Stimulated activated CD8-positive, alpha-beta memory T cell treated with anti-CD3 and anti-CD28 coated beads, Interleukin-4, amount 100 ng/mL, for 4 hours (primary cell): ENCODE data around the gene MAMSTR.
"Not testable (repeated sequence)": the region's sequence is repeated elsewhere in the genome, so short reads cannot be mapped to it uniquely, and the experiment has no call there.

Experiments used
- DNase-seq, 2 donors: peaks; one replicate each; pipeline ENCODE4 v3.0.0-alpha.2; 2020; ENCODE audit warnings: low read depth in 2 of 2, low spot score in 1 of 2

Gene MAMSTR

GRCh38 chr19:48720251-48720612 lies 707 bp upstream of the MAMSTR start:
- DNase-seq, result no peak

GRCh38 chr19:48718711-48719231 lies 754 bp downstream of the MAMSTR start:
- no peak for DNase-seq

GRCh38 chr19:48718106-48718505 lies 1.4 kb downstream of the MAMSTR start:
- not testable (repeated sequence) for DNase-seq

GRCh38 chr19:48716562-48717291 lies 2.8 kb downstream of the MAMSTR start:
- no peak for DNase-seq

GRCh38 chr19:48715681-48716171 lies 3.8 kb downstream of the MAMSTR start:
- DNase-seq, result no peak

- no peak for DNase-seq
Measured at GRCh38 chr19:48714759-48715675, 4.5 kb downstream of the MAMSTR start.

- DNase-seq, result peak; percentile 87 to 96
Measured at GRCh38 chr19:48713864-48714755, 5.4 kb downstream of the MAMSTR start.

- no peak for DNase-seq
Measured at GRCh38 chr19:48713041-48713863, 6.3 kb downstream of the MAMSTR start.

GRCh38 chr19:48711106-48711662 lies 8.3 kb downstream of the MAMSTR start:
- DNase-seq, result no peak

GRCh38 chr19:48708471-48708870 lies 11.1 kb downstream of the MAMSTR start:
- no peak for DNase-seq

GRCh38 chr19:48705431-48705830 lies 14.1 kb downstream of the MAMSTR start:
- DNase-seq, result no peak

- no peak for DNase-seq
Measured at GRCh38 chr19:48703316-48703715, 16.2 kb downstream of the MAMSTR start.

GRCh38 chr19:48702701-48703100 lies 16.8 kb downstream of the MAMSTR start:
- no peak for DNase-seq

- DNase-seq, result no peak
Measured at GRCh38 chr19:48698046-48698445, 21.5 kb downstream of the MAMSTR start.

- DNase-seq, result no peak
Measured at GRCh38 chr19:48696353-48697010, 23.0 kb downstream of the MAMSTR start.

GRCh38 chr19:48695743-48696352 lies 23.7 kb downstream of the MAMSTR start, which contains the start of gene FUT2:
FUT2 (plus strand) TSS chr19:48695971; CDS start chr19:48702957, 6,986 bp downstream.
- no peak for DNase-seq

- not testable (repeated sequence) for DNase-seq
Measured at GRCh38 chr19:48693629-48694028, 25.9 kb downstream of the MAMSTR start.

GRCh38 chr19:48689449-48689848 lies 30.1 kb downstream of the MAMSTR start:
- no peak for DNase-seq

GRCh38 chr19:48687776-48688175 lies 31.7 kb downstream of the MAMSTR start:
- DNase-seq, result no peak
